MM.1S (cell line): ENCODE data around the gene LRRC4C.

ENCODE experiments used
- DNase-seq: peaks from one replicate; pipeline ENCODE4 v3.0.0-alpha.2; 2015
- H2AFZ ChIP-seq: fragments of 300-600 bp; sonication (generic); 2 replicates; pipeline ENCODE4 v1.6.0; 2016; ENCODE audit warnings: antibody characterized with exemption, low read length
- H3F3A ChIP-seq: fragments of 300-600 bp; sonication (generic); 2 replicates; pipeline ENCODE4 v1.6.1; 2016; ENCODE audit warnings: mild to moderate bottlenecking, antibody characterized with exemption, low read length, moderate library complexity, mixed read lengths; ENCODE audit not compliant: insufficient read depth
- H3K27ac ChIP-seq: fragments of 300-600 bp; sonication (generic); 2 replicates; pipeline ENCODE4 v1.5.1; 2016; ENCODE audit warnings: mild to moderate bottlenecking, low read length
- H3K27me3 ChIP-seq: fragments of 300-600 bp; sonication (generic); replicated peaks from 2 replicates; pipeline ENCODE4 v1.6.0; 2016; ENCODE audit warnings: low read length; ENCODE audit not compliant: insufficient read depth
- H3K36me3 ChIP-seq: fragments of 300-600 bp; sonication (generic); replicated peaks from 2 replicates; pipeline ENCODE4 v1.6.1; 2016; ENCODE audit warnings: mild to moderate bottlenecking, low read length, mixed read lengths; ENCODE audit not compliant: insufficient read depth
- H3K4me1 ChIP-seq: fragments of 300-600 bp; sonication (generic); 2 replicates; pipeline ENCODE4 v1.6.1; 2016; ENCODE audit warnings: low read length, mixed read lengths
- H3K4me2 ChIP-seq: fragments of 300-600 bp; sonication (generic); 2 replicates; pipeline ENCODE4 v1.6.0; 2016; ENCODE audit warnings: low read depth, low read length
- H3K4me3 ChIP-seq: fragments of 300-600 bp; sonication (generic); 2 replicates; pipeline ENCODE4 v1.5.1; 2016; ENCODE audit warnings: low read length, mixed read lengths
- H3K79me2 ChIP-seq: fragments of 300-600 bp; sonication (generic); 2 replicates; pipeline ENCODE4 v1.6.1; 2016; ENCODE audit warnings: mixed run types, low read length, mixed read lengths
- H3K9ac ChIP-seq: fragments of 300-600 bp; sonication (generic); 2 replicates; pipeline ENCODE4 v1.6.1; 2016; ENCODE audit warnings: low read length, mixed read lengths
- H3K9me2 ChIP-seq: fragments of 300-600 bp; sonication (generic); replicated peaks from 2 replicates; pipeline ENCODE4 v1.6.1; 2016; ENCODE audit warnings: mild to moderate bottlenecking, low read length, mixed read lengths; ENCODE audit not compliant: insufficient read depth
- H3K9me3 ChIP-seq: fragments of 300-600 bp; sonication (generic); replicated peaks from 2 replicates; pipeline ENCODE4 v1.6.1; 2016; ENCODE audit warnings: mild to moderate bottlenecking, low read length, mixed read lengths; ENCODE audit not compliant: insufficient read depth
- H4K20me1 ChIP-seq: fragments of 300-600 bp; sonication (generic); 2 replicates; pipeline ENCODE4 v1.6.1; 2016; ENCODE audit warnings: mild to moderate bottlenecking, low read length, moderate library complexity, mixed read lengths; ENCODE audit not compliant: insufficient read depth
- CTCF ChIP-seq: fragments of 300-600 bp; sonication (generic); IDR thresholded peaks from 2 replicates; pipeline ENCODE4 v1.5.1; 2016; ENCODE audit warnings: antibody characterized with exemption, low read length, mixed read lengths
- EZH2 ChIP-seq: fragments of 300-600 bp; sonication (generic); optimal IDR thresholded peaks from 2 replicates; pipeline ENCODE3; 2017; ENCODE audit warnings: low read depth, mild to moderate bottlenecking, antibody characterized with exemption, low read length, mixed read lengths
- EZH2phosphoT487 ChIP-seq: fragments of 300-600 bp; sonication (generic); IDR thresholded peaks from 2 replicates; pipeline ENCODE4 v1.6.1; 2018; ENCODE audit warnings: antibody characterized with exemption, low read length

LRRC4C gene

GRCh38 chr11:40360206-40360798, 1099.2 kb downstream of the LRRC4C start:
- H3K4me3 ChIP-seq: no peak overlapping the region
- H3K9me2 ChIP-seq: no peaks in the 10 kb centered on the region
- H3K79me2 ChIP-seq: no peaks in the 10 kb centered on the region
- H3K9ac ChIP-seq: no peak overlapping the region
- no peak overlapping the region for H3K27ac ChIP-seq
- H3K36me3 ChIP-seq: no peaks in the 10 kb centered on the region
- H4K20me1 ChIP-seq: no peaks in the 10 kb centered on the region
- H3K4me1 ChIP-seq: no peaks in the 10 kb centered on the region
- no peaks in the 10 kb centered on the region for H3F3A ChIP-seq
- no peaks in the 10 kb centered on the region for H3K9me3 ChIP-seq
- H3K4me2 ChIP-seq: no peak overlapping the region
- no peaks in the 10 kb centered on the region for H3K27me3 ChIP-seq
- DNase-seq: no peak
- H2AFZ ChIP-seq: no peak overlapping the region
- no peak for TF ChIP-seq CTCF
- no peak for TF ChIP-seq EZH2
- TF ChIP-seq EZH2phosphoT487: no peak

- no peaks in the 10 kb centered on the region for H3K9me2 ChIP-seq
- no peaks in the 10 kb centered on the region for H3F3A ChIP-seq
- H2AFZ ChIP-seq: no peak overlapping the region
- no peaks in the 10 kb centered on the region for H3K36me3 ChIP-seq
- no peaks in the 10 kb centered on the region for H3K27me3 ChIP-seq
- no peak overlapping the region for H3K4me2 ChIP-seq
- H3K4me1 ChIP-seq: no peaks in the 10 kb centered on the region
- H3K9me3 ChIP-seq: no peaks in the 10 kb centered on the region
- no peaks in the 10 kb centered on the region for H3K79me2 ChIP-seq
- no peak overlapping the region for H3K4me3 ChIP-seq
- no peak overlapping the region for H3K9ac ChIP-seq
- DNase-seq: no peak
- H3K27ac ChIP-seq: no peak overlapping the region
- TF ChIP-seq EZH2: no peak
- TF ChIP-seq CTCF: no peak
- TF ChIP-seq EZH2phosphoT487: no peak
- H4K20me1 ChIP-seq: no peaks in the 10 kb centered on the region
These were observed 1105.3 kb downstream of the LRRC4C start for GRCh38 chr11:40354121-40354520.

DNA sequence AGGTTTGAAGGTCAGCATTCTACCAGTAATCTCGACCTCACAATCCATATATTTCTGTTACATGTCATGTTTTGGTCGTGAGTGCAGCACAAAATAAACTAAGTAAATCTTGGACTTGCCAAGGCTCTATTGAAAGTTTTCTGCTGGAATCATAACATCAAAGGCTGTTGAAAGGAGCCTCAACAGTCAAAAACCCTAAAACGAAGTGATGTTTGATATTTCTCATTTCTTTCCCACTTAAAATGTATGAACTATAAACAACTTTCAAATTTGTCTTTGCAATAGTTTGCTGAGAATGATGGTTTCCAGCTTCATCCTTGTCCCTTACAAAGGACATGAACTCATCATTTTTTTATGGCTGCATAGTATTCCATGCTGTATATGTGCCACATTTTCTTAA, 1118.5 kb downstream of the LRRC4C start:
- Histone ChIP-seq H3K79me2 (no peaks in the 10 kb centered on the region), H3K9me2 (no peaks in the 10 kb centered on the region), H3K9ac (no peak overlapping the region), H3F3A (no peaks in the 10 kb centered on the region), H3K27me3 (no peaks in the 10 kb centered on the region), H3K27ac (no peak overlapping the region), H3K4me3 (no peak overlapping the region), H3K36me3 (no peaks in the 10 kb centered on the region), H3K4me1 (no peaks in the 10 kb centered on the region), H4K20me1 (no peaks in the 10 kb centered on the region), H2AFZ (no peak overlapping the region), H3K9me3 (no peaks in the 10 kb centered on the region), H3K4me2 (no peak overlapping the region)
- DNase-seq: no peak
- TF ChIP-seq EZH2phosphoT487 (no peak), EZH2 (no peak), CTCF (no peak)
